HG02763 (cell line): ENCODE results near the gene CDKN2C.
A peak's percentile ranks its signal among the peaks of the same experiment; 100 is the strongest.

Experiments used
- ATAC-seq: cut with Tn5 transposase; IDR thresholded peaks from one replicate; pipeline ENCODE4 v1.9.1; 2021; ENCODE audit warnings: mild to moderate bottlenecking, moderate library complexity; ENCODE audit not compliant: unreplicated experiment

CDKN2C gene

GRCh38 chr1:50959913-50960844, 9.9 kb upstream of the CDKN2C start, which contains the start of gene FAF1:
TSS of gene FAF1 (minus strand) at chr1:50960267. CDS start at chr1:50959811, 456 bp downstream.
- peak; percentile 82 for ATAC-seq

DNA sequence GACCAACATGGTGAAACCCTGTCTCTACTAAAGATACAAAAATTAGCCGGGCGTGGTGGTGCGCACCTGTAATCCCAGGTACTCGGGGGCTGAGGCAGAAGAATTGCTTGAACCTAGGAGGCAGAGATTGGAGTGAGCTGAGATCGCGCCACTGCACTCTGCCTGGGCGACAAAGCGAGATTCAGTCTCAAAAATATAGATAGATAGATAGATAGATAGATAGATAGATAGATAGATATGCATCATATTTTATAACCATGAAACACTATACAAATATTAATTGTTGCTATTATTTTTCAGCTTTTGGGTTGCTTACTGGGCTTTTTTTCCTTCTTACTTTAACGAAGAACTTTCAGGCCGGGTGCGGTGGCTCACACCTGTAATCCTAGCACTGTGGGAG, 5.2 kb upstream of the CDKN2C start:
- no peak for ATAC-seq

GRCh38 chr1:50966991-50967390, 3.1 kb upstream of the CDKN2C start:
- no peak for ATAC-seq

GRCh38 chr1:50967416-50968157, 2.5 kb upstream of the CDKN2C start:
- no peak for ATAC-seq

GRCh38 chr1:50968158-50968820, 1.8 kb upstream of the CDKN2C start:
- peak; percentile 59 for ATAC-seq

- peak; percentile 16 for ATAC-seq
These were observed 1.0 kb upstream of the CDKN2C start for GRCh38 chr1:50968821-50969610.

DNA sequence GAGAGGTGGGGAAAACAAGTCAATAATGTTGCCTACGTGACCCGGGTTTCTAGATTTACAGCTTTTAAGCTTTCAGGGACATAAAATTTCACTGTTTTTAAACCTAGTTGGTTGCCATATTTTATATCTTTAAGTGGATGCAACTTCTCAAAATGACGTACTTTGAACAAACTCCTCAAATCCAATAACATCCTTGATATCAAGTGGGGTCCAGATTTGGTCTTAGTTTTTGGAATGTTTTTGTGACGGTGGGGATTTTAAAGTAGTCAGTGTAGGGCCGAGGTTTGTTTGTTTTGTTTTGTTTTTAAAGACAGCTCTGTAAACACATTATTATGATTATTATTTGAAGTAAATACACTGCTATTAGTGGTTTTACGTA, 453 bp downstream of the CDKN2C start:
- ATAC-seq: no peak

DNA sequence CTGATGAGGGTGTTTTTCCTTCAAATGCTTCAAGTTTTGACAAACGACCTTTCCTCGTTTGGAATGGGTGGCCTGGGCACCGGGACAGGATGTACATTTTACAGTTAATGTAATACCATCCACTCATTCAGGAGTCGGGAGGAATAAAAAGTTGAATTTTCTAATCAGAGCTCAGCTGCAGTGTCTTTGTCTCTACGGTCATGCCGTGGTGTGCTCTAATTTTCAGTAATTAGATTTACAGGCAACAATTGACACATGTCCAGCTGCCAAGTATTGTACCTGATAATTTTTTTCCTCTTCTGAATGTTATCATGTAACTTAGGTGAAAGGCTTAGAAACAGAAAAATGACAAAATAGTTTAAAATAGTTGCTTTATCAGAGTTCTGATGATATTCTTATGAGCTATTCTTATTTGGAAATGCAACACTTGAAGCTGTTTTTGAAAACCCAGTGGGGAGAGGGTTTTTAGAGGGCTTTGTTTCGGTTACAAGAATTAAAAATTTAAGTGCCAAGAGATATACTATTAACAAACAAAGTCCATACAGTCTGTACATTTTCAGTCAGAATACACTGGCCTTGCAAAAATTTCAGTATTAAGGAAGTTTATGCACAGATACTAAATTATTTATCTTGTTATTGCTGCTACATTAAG, 1.0 kb downstream of the CDKN2C start:
- ATAC-seq: no peak

- no peak for ATAC-seq
These were observed 1.8 kb downstream of the CDKN2C start for GRCh38 chr1:50971748-50972305.

- ATAC-seq: no peak
These were observed 2.7 kb downstream of the CDKN2C start for GRCh38 chr1:50972766-50973165.

GRCh38 chr1:50973255-50973654, 3.2 kb downstream of the CDKN2C start:
- ATAC-seq: no peak

DNA sequence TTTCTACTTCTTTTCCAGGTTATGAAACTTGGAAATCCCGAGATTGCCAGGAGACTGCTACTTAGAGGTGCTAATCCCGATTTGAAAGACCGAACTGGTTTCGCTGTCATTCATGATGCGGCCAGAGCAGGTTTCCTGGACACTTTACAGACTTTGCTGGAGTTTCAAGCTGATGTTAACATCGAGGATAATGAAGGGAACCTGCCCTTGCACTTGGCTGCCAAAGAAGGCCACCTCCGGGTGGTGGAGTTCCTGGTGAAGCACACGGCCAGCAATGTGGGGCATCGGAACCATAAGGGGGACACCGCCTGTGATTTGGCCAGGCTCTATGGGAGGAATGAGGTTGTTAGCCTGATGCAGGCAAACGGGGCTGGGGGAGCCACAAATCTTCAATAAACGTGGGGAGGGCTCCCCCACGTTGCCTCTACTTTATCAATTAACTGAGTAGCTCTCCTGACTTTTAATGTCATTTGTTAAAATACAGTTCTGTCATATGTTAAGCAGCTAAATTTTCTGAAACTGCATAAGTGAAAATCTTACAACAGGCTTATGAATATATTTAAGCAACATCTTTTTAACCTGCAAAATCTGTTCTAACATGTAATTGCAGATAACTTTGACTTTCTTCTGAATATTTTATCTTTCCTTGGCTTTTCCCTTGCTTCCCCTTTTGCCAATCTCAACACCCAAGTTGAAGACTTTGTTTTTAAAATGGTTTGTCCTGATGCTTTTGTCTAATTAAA, 4.0 kb downstream of the CDKN2C start:
- no peak for ATAC-seq

GRCh38 chr1:50974618-50974935, 4.5 kb downstream of the CDKN2C start:
- ATAC-seq: no peak

DNA sequence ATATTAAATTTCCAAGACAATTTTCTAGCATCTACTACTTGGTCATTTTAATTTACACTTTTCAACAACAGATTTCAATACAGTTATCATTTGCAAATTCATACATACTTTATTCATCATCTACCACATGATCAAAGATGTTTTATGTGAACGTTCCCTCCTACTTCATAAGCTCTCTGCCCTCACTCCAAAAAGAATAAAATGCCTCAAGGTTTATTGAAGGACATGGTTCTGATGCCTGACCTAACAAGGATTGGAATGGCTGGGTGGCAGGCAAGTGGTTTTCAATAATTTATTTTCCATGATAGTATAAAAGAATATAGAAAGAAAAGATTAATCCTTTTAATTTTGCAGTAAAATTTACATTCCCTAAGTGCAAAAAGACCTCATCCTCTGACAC, 5.4 kb downstream of the CDKN2C start:
- ATAC-seq: no peak

GRCh38 chr1:50976111-50976889, 6.3 kb downstream of the CDKN2C start:
- no peak for ATAC-seq

DNA sequence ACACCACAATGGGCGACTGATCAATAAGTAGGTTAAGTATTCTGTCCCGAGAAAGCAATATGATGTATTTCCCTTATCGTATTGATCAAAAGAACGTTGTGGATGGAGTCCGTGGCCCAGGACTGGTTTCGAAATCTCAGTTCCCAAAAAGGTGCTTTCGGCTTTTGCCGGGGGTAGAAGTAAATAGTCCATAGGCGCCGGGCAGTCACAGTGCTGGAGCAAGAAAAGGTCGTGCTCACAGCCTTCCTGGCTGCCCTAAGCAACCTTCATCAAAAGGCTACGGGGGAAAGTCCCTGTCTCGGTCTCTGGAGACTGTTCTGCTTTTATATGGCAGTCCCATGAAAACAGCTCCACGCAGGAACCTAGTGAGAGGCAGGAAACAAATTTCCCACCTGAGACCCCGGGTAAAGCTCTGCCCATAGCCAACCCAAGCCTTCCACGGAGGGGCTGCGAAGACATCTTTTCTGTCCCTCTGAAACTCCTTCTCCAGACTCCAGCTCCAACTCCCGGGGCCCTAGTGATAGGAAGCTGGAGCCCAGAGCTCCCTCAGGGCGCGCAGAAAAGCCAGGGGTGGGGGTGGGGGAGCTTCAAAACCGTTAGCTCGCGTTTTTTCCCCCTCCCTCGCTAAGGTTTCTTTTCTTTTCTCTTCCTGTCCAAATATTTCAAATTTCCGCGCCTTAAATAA, 7.0 kb downstream of the CDKN2C start:
- peak; percentile 50 for ATAC-seq

- ATAC-seq: peak; percentile 56
These were observed 7.6 kb downstream of the CDKN2C start for GRCh38 chr1:50977575-50978143.
